NCI-H1694 (cell line): ENCODE data around the gene ARHGAP19.
A peak's percentile ranks its signal among the peaks of the same experiment; 100 is the strongest.

Experiments used
- DNase-seq: peaks from one replicate; lab custom pipeline; 2025; lab: John Stamatoyannopoulos, UW

Gene ARHGAP19

GRCh38 chr10:97228775-97229157 is 63.7 kb downstream of the ARHGAP19 start:
- no peak for DNase-seq

GRCh38 chr10:97228130-97228774 is 64.2 kb downstream of the ARHGAP19 start:
- no peak for DNase-seq

GRCh38 chr10:97226398-97226797 is 66.0 kb downstream of the ARHGAP19 start:
- no peak for DNase-seq

- no peak for DNase-seq
Measured at GRCh38 chr10:97224483-97225435, 67.7 kb downstream of the ARHGAP19 start.

GRCh38 chr10:97222326-97222961 is 70.0 kb downstream of the ARHGAP19 start:
- no peak for DNase-seq

GRCh38 chr10:97220355-97220754 is 72.1 kb downstream of the ARHGAP19 start:
- no peak for DNase-seq

GRCh38 chr10:97217299-97217698 is 75.1 kb downstream of the ARHGAP19 start:
- DNase-seq, result no peak

GRCh38 chr10:97215619-97216260 is 76.7 kb downstream of the ARHGAP19 start:
- DNase-seq, result no peak

GRCh38 chr10:97213431-97213830 is 79.0 kb downstream of the ARHGAP19 start:
- no peak for DNase-seq

GRCh38 chr10:97211229-97211628 is 81.2 kb downstream of the ARHGAP19 start:
- no peak for DNase-seq

- peak; percentile 67 for DNase-seq
Measured at GRCh38 chr10:97210543-97210960, 81.9 kb downstream of the ARHGAP19 start.

- no peak for DNase-seq
Measured at GRCh38 chr10:97207756-97208346, 84.6 kb downstream of the ARHGAP19 start.

GRCh38 chr10:97207131-97207530 is 85.3 kb downstream of the ARHGAP19 start:
- no peak for DNase-seq

GRCh38 chr10:97204826-97205679 is 87.4 kb downstream of the ARHGAP19 start:
- no peak for DNase-seq

- no peak for DNase-seq
Measured at GRCh38 chr10:97203220-97203619, 89.2 kb downstream of the ARHGAP19 start.

- no peak for DNase-seq
Measured at GRCh38 chr10:97200616-97201015, 91.8 kb downstream of the ARHGAP19 start.

GRCh38 chr10:97199152-97199551 is 93.3 kb downstream of the ARHGAP19 start:
- no peak for DNase-seq

GRCh38 chr10:97197030-97197500 is 95.4 kb downstream of the ARHGAP19 start:
- no peak for DNase-seq

GRCh38 chr10:97196223-97197029 is 96.0 kb downstream of the ARHGAP19 start:
- DNase-seq, result peak; percentile 71

GRCh38 chr10:97195706-97196222 is 96.7 kb downstream of the ARHGAP19 start:
- DNase-seq, result no peak
